Parathyroid adenoma (tissue), 2 donors: Measurements from ENCODE around the gene UVSSA.

Experiments used
- H2AFZ ChIP-seq: fragments of 300-600 bp; sonication (generic); one replicate; pipeline ENCODE4 v1.7.0; 2017; ENCODE audit warnings: antibody characterized with exemption, mild to moderate bottlenecking
- H3K27ac ChIP-seq: fragments of 300-600 bp; sonication (generic); one replicate; pipeline ENCODE4 v1.7.0; 2017
- H3K27me3 ChIP-seq: fragments of 300-600 bp; sonication (generic); one replicate; pipeline ENCODE4 v1.7.0; 2017; ENCODE audit warnings: low read length; ENCODE audit not compliant: control insufficient read depth, insufficient read depth
- H3K36me3 ChIP-seq: fragments of 300-600 bp; sonication (generic); one replicate; pipeline ENCODE4 v1.7.0; 2017; ENCODE audit warnings: low read length; ENCODE audit not compliant: control insufficient read depth, insufficient read depth
- H3K4me1 ChIP-seq: fragments of 300-600 bp; sonication (generic); one replicate; pipeline ENCODE4 v1.7.0; 2017; ENCODE audit warnings: control low read depth
- H3K4me2 ChIP-seq: fragments of 300-600 bp; sonication (generic); one replicate; pipeline ENCODE4 v1.7.0; 2017; ENCODE audit warnings: low read length
- H3K4me3 ChIP-seq: fragments of 300-600 bp; sonication (generic); one replicate; pipeline ENCODE4 v1.7.0; 2017; ENCODE audit warnings: low read depth, low read length
- H3K79me2 ChIP-seq: fragments of 300-600 bp; sonication (generic); one replicate; pipeline ENCODE4 v1.7.0; 2017; ENCODE audit warnings: control low read depth
- H3K9ac ChIP-seq: fragments of 300-600 bp; sonication (generic); one replicate; pipeline ENCODE4 v1.7.0; 2017; ENCODE audit warnings: mild to moderate bottlenecking
- H3K9me3 ChIP-seq: fragments of 300-600 bp; sonication (generic); one replicate; pipeline ENCODE4 v1.7.0; 2017; ENCODE audit warnings: low read length; ENCODE audit not compliant: control insufficient read depth
- TF ChIP-seq, protein P1 (sequence below): fragments of 300-600 bp; sonication (generic); IDR thresholded peaks from one replicate; pipeline ENCODE4 v1.7.0; 2017; ENCODE audit warnings: antibody characterized with exemption, mild to moderate bottlenecking
- donor health status: primary hyperparathyroidism.

Gene UVSSA

GRCh38 chr4:1413687-1414479 is 66.9 kb downstream of the UVSSA start:
- no peaks in the 10 kb centered on the region for H3K36me3 ChIP-seq
- no peaks in the 10 kb centered on the region for H3K4me1 ChIP-seq
- no peaks in the 10 kb centered on the region for H3K79me2 ChIP-seq
- H3K4me2 ChIP-seq, result no peak overlapping the region
- H3K27ac ChIP-seq, result no peak overlapping the region
- H3K4me3 ChIP-seq, result no peak overlapping the region
- no peak overlapping the region for H3K9ac ChIP-seq
- TF ChIP-seq, protein P1, sequence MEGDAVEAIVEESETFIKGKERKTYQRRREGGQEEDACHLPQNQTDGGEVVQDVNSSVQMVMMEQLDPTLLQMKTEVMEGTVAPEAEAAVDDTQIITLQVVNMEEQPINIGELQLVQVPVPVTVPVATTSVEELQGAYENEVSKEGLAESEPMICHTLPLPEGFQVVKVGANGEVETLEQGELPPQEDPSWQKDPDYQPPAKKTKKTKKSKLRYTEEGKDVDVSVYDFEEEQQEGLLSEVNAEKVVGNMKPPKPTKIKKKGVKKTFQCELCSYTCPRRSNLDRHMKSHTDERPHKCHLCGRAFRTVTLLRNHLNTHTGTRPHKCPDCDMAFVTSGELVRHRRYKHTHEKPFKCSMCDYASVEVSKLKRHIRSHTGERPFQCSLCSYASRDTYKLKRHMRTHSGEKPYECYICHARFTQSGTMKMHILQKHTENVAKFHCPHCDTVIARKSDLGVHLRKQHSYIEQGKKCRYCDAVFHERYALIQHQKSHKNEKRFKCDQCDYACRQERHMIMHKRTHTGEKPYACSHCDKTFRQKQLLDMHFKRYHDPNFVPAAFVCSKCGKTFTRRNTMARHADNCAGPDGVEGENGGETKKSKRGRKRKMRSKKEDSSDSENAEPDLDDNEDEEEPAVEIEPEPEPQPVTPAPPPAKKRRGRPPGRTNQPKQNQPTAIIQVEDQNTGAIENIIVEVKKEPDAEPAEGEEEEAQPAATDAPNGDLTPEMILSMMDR, result no peak
- no peak overlapping the region for H2AFZ ChIP-seq
- H3K27me3 ChIP-seq, result no peaks in the 10 kb centered on the region
- H3K9me3 ChIP-seq, result no peaks in the 10 kb centered on the region

GRCh38 chr4:1414831-1415680 is 68.0 kb downstream of the UVSSA start:
- Histone ChIP-seq H3K27ac (no peak overlapping the region), H3K36me3 (no peaks in the 10 kb centered on the region), H3K9ac (no peak overlapping the region), H3K79me2 (no peaks in the 10 kb centered on the region), H3K9me3 (no peaks in the 10 kb centered on the region), H3K4me2 (no peak overlapping the region), H3K27me3 (no peaks in the 10 kb centered on the region), H2AFZ (no peak overlapping the region), H3K4me1 (no peaks in the 10 kb centered on the region), H3K4me3 (no peak overlapping the region)
- TF ChIP-seq, protein P1, result no peak

DNA sequence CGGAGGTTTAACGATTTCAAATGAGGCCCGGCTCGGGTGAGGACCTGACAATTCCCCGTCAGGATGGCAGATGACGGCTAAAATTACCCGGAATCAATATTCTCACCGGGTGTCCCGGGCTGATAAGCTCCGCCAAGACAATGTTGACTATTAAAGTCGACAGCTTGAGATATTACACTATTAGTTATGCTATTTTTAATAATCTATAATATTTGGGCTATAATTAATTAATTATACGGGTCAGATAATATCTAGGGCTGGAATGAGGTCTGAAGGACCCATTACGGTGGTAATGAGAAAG is 68.6 kb downstream of the UVSSA start:
- no peaks in the 10 kb centered on the region for H3K27me3 ChIP-seq
- TF ChIP-seq, protein P1, result no peak
- H3K4me3 ChIP-seq, result no peak overlapping the region
- no peaks in the 10 kb centered on the region for H3K4me1 ChIP-seq
- no peak overlapping the region for H3K4me2 ChIP-seq
- no peaks in the 10 kb centered on the region for H3K36me3 ChIP-seq
- no peak overlapping the region for H2AFZ ChIP-seq
- no peaks in the 10 kb centered on the region for H3K9me3 ChIP-seq
- H3K9ac ChIP-seq, result no peak overlapping the region
- no peaks in the 10 kb centered on the region for H3K79me2 ChIP-seq
- H3K27ac ChIP-seq, result no peak overlapping the region

DNA sequence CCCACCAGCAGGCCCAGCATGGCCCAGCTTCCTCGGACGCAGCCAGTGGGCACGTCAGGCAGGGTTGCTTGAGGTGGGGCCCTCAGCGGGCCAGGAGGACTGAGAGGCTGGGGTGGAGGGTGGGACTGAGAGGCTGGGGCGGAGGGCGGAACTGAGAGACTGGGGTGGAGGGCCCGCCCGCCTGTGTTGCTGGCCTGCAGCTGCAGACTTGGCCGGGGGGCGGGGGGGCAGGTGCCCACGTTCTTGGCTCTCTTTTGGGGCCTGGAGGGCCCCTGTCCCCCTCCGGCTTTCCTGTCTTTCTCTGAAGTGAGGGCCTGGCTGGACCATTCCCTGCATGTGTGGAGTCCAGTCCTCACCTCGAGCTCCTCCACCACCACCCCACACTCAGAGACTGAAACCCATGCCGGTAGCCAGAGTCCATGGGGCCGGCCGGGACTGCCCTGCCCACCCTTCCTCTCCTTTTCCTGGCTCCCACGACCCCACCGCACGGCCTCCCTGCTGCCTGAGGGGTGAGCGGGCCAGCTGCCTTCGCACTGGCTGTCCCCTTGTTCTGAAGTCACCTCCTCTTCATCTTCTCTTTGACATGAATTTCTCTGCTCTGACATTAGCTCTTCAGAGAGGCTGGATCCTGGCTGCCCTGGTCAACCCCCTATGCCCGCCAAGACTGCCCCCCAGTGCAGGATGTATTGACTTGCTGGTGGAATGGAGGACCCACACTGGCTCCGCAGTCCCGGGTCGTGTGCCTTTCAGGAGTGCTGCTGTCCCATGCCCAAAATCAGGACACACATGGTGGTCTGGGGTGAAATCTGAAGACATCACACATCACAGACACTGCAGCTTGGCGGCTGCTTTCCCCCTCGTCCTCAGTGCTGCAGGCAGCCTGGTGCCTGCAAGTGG is 69.3 kb downstream of the UVSSA start:
- H3K9ac ChIP-seq, result no peak overlapping the region
- TF ChIP-seq, protein P1, result no peak
- no peak overlapping the region for H3K4me3 ChIP-seq
- H3K9me3 ChIP-seq, result no peaks in the 10 kb centered on the region
- no peak overlapping the region for H3K4me2 ChIP-seq
- H3K4me1 ChIP-seq, result no peaks in the 10 kb centered on the region
- no peaks in the 10 kb centered on the region for H3K27me3 ChIP-seq
- H3K36me3 ChIP-seq, result no peaks in the 10 kb centered on the region
- no peak overlapping the region for H2AFZ ChIP-seq
- H3K79me2 ChIP-seq, result no peaks in the 10 kb centered on the region
- no peak overlapping the region for H3K27ac ChIP-seq
